ENCODE results near the gene ATF3.

Gene ATF3

GRCh38 chr1:212629450-212630157 is 21.0 kb downstream of the ATF3 start:
- DNase-seq, result no peak

- peak; percentile 75 for DNase-seq
Observed at GRCh38 chr1:212630158-212630900, 21.8 kb downstream of the ATF3 start.

- DNase-seq, result no peak
Observed at GRCh38 chr1:212633161-212633560, 24.6 kb downstream of the ATF3 start.

GRCh38 chr1:212634252-212634651 is 25.7 kb downstream of the ATF3 start:
- DNase-seq, result no peak

- no peak for DNase-seq
Observed at GRCh38 chr1:212635141-212635631, 26.6 kb downstream of the ATF3 start.

GRCh38 chr1:212637902-212638301 is 29.3 kb downstream of the ATF3 start:
- peak; percentile 14 for DNase-seq

- DNase-seq, result peak; percentile 10
Observed at GRCh38 chr1:212638492-212639151, 30.1 kb downstream of the ATF3 start.

GRCh38 chr1:212639524-212639923 is 31.0 kb downstream of the ATF3 start:
- DNase-seq, result peak; percentile 4

GRCh38 chr1:212640223-212640878 is 31.8 kb downstream of the ATF3 start:
- DNase-seq, result peak; percentile 8

- no peak for DNase-seq
Observed at GRCh38 chr1:212641956-212642355, 33.4 kb downstream of the ATF3 start.

- no peak for DNase-seq
Observed at GRCh38 chr1:212643877-212644276, 35.3 kb downstream of the ATF3 start.

GRCh38 chr1:212644866-212645545 is 36.4 kb downstream of the ATF3 start:
- no peak for DNase-seq

- no peak for DNase-seq
Observed at GRCh38 chr1:212645546-212646543, 37.3 kb downstream of the ATF3 start.

GRCh38 chr1:212646588-212646987 is 38.0 kb downstream of the ATF3 start:
- DNase-seq, result no peak

GRCh38 chr1:212647004-212647403 is 38.4 kb downstream of the ATF3 start:
- DNase-seq, result no peak

- DNase-seq, result no peak
Observed at GRCh38 chr1:212648431-212648830, 39.9 kb downstream of the ATF3 start.

GRCh38 chr1:212649020-212649419 is 40.5 kb downstream of the ATF3 start:
- DNase-seq, result no peak

- DNase-seq, result no peak
Observed at GRCh38 chr1:212650228-212650627, 41.7 kb downstream of the ATF3 start.

GRCh38 chr1:212651521-212651920 is 43.0 kb downstream of the ATF3 start:
- no peak for DNase-seq

GRCh38 chr1:212651977-212652376 is 43.4 kb downstream of the ATF3 start:
- no peak for DNase-seq

- DNase-seq, result no peak
Observed at GRCh38 chr1:212652609-212653008, 44.0 kb downstream of the ATF3 start.
